Measurements from ENCODE around the gene HIRA.
A peak's percentile ranks its signal among the peaks of the same experiment; 100 is the strongest.
"Not testable (repeated sequence)": the region's sequence is repeated elsewhere in the genome, so short reads cannot be mapped to it uniquely, and the experiment has no call there.

HIRA gene

GRCh38 chr22:19323420-19323819 is 108.1 kb downstream of the HIRA start:
- DNase-seq, result not testable (repeated sequence)

GRCh38 chr22:19321757-19322156 is 109.8 kb downstream of the HIRA start:
- DNase-seq, result no peak

GRCh38 chr22:19320136-19320535 is 111.4 kb downstream of the HIRA start:
- not testable (repeated sequence) for DNase-seq

GRCh38 chr22:19319281-19319680 is 112.3 kb downstream of the HIRA start:
- DNase-seq, result no peak

- no peak for DNase-seq
Observed at GRCh38 chr22:19317865-19318264, 113.7 kb downstream of the HIRA start.

- DNase-seq, result no peak
Observed at GRCh38 chr22:19307872-19308271, 123.7 kb downstream of the HIRA start.

GRCh38 chr22:19306535-19306934 is 125.0 kb downstream of the HIRA start:
- not testable (repeated sequence) for DNase-seq

- DNase-seq, result no peak
Observed at GRCh38 chr22:19304547-19304946, 127.0 kb downstream of the HIRA start.

GRCh38 chr22:19303785-19304184 is 127.7 kb downstream of the HIRA start:
- DNase-seq, result no peak

- no peak for DNase-seq
Observed at GRCh38 chr22:19295733-19296132, 135.8 kb downstream of the HIRA start.

GRCh38 chr22:19292458-19293230 is 138.9 kb downstream of the HIRA start:
- no peak for DNase-seq

- DNase-seq, result peak; percentile 39 to 51
Observed at GRCh38 chr22:19291580-19292457, 139.7 kb downstream of the HIRA start, which contains the start of gene CLTCL1. TSS of gene CLTCL1 (minus strand) at chr22:19291719. CDS start at chr22:19291641, 78 bp downstream.

- peak in 1 of 2 experiments; percentile 6 for DNase-seq
Observed at GRCh38 chr22:19291218-19291579, 140.3 kb downstream of the HIRA start.

- no peak for DNase-seq
Observed at GRCh38 chr22:19290400-19291217, 140.9 kb downstream of the HIRA start.

- DNase-seq, result no peak
Observed at GRCh38 chr22:19289475-19290161, 141.9 kb downstream of the HIRA start.

GRCh38 chr22:19287889-19288288 is 143.6 kb downstream of the HIRA start:
- DNase-seq, result no peak

GRCh38 chr22:19287076-19287707 is 144.3 kb downstream of the HIRA start:
- no peak for DNase-seq

- no peak for DNase-seq
Observed at GRCh38 chr22:19285831-19286230, 145.7 kb downstream of the HIRA start.
